ENCODE data around the gene PLAGL2. TPM values are rescaled to one million over a fixed set of nuclear protein-coding genes. Genes with fewer than 3 reads are reported as not detected.

Gene PLAGL2
- total RNA-seq, 8 experiments from 2014 or later: 2.7 to 9.6 (median 7.1) TPM

DNA sequence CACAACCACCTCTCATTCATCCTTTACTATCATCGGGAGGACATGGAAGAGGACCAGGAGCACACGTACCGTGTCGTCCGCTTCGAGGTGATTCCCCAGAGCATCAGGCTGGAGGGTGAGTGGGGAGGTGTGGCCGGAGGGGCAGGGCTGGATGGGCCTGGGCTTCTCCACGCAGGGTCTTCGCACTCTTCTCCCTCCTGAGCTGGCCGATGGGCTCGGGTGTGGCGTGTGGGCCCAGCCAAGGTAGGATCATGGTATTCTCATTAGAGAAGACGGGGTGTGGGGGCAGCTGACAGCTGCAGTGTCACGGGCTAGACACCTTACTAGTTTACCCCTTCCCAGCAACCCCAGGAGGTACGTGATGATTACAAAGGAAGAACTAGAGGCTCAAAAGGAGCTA lies 64.6 kb downstream of the PLAGL2 start:
- Histone ChIP-seq H3K4me1 (replicated peaks in 1 of 2) (no peaks in the 10 kb centered on the region), H3K4me3 (no peak overlapping the region), H3K27ac (no peak overlapping the region)
- WGBS, 10 experiments: 92 to 100% (median 98%) methylated on average over 1 to 10 of the region's 15 CpGs; no CpG with 5 or more reads in 2 of the 10 experiments
- in situ Hi-C loops (cut with MboI; ENCODE audit: low pct_unique_long_range_greater_than_20kb in 2 of 9, low sequenced_read_pairs in 9 of 9, unreplicated experiment in 9 of 9): loop anchor here in 1 of 9 experiments (25.0 kb wide), 1 partner anchor 94 kb away; no protein-coding TSS in a partner anchor
- no peak for ATAC-seq (replicated peaks in 6 of 8)

Other genes starting within 250 kb of the PLAGL2 start
- gene XKR7, start 239.6 kb downstream of the PLAGL2 start, total RNA-seq: 10 to 100 TPM in 4 of 8 experiments, 1 to 10 TPM in 2, under 1 TPM in 2; 0.13 to 35.6 (median 9.1) TPM
- gene CCM2L, start 197.3 kb downstream of the PLAGL2 start, total RNA-seq: 1 to 10 TPM in 2 of 8 experiments, under 1 TPM in 4, not detected in 2; 0.15 to 1.4 (median 0.84) TPM
- 10 to 100 TPM in 3 of 8 experiments, under 1 TPM in 5; 0.11 to 73.4 (median 0.56) TPM for gene HCK, start 155.5 kb downstream of the PLAGL2 start, total RNA-seq
- gene TM9SF4, start 98.0 kb downstream of the PLAGL2 start, total RNA-seq: 10 to 100 TPM; 23.9 to 68.4 (median 38.6) TPM
- 10 to 100 TPM in 5 of 8 experiments, 1 to 10 TPM in 3; 7.3 to 46.2 (median 23.1) TPM for gene POFUT1, start 137 bp upstream of the PLAGL2 start, total RNA-seq
- 10 to 100 TPM; 24.8 to 64.7 (median 28.9) TPM for gene KIF3B, start 69.9 kb upstream of the PLAGL2 start, total RNA-seq
- gene ASXL1, start 150.6 kb upstream of the PLAGL2 start, total RNA-seq: 10 to 100 TPM; 22.1 to 81.0 (median 33.3) TPM